GM21367 (cell line): ENCODE data around the gene FGFR2.

ENCODE experiments used
- ATAC-seq: cut with Tn5 transposase; IDR thresholded peaks from one replicate; pipeline ENCODE4 v1.9.1; 2021; ENCODE audit not compliant: unreplicated experiment

The FGFR2 gene

GRCh38 chr10:121592155-121592890 lies 5.9 kb downstream of the FGFR2 start:
- no peak for ATAC-seq

- no peak for ATAC-seq
These were observed 7.1 kb downstream of the FGFR2 start for GRCh38 chr10:121591186-121591585.

- ATAC-seq = no peak
These were observed 7.5 kb downstream of the FGFR2 start for GRCh38 chr10:121590772-121591171.

GRCh38 chr10:121589553-121589952 lies 8.7 kb downstream of the FGFR2 start:
- no peak for ATAC-seq

GRCh38 chr10:121583857-121584256 lies 14.4 kb downstream of the FGFR2 start:
- ATAC-seq = no peak

- no peak for ATAC-seq
These were observed 15.0 kb downstream of the FGFR2 start for GRCh38 chr10:121583258-121583657.

- ATAC-seq = no peak
These were observed 17.7 kb downstream of the FGFR2 start for GRCh38 chr10:121580276-121581116.

- ATAC-seq = no peak
These were observed 18.6 kb downstream of the FGFR2 start for GRCh38 chr10:121579656-121580055.

GRCh38 chr10:121578965-121579364 lies 19.3 kb downstream of the FGFR2 start:
- no peak for ATAC-seq

GRCh38 chr10:121578298-121578697 lies 19.9 kb downstream of the FGFR2 start:
- no peak for ATAC-seq

- ATAC-seq = no peak
These were observed 20.7 kb downstream of the FGFR2 start for GRCh38 chr10:121577568-121577967.

- ATAC-seq = no peak
These were observed 22.1 kb downstream of the FGFR2 start for GRCh38 chr10:121576139-121576538.

- ATAC-seq = no peak
These were observed 23.6 kb downstream of the FGFR2 start for GRCh38 chr10:121574519-121575166.

GRCh38 chr10:121573538-121573941 lies 24.7 kb downstream of the FGFR2 start:
- ATAC-seq = no peak

- no peak for ATAC-seq
These were observed 25.2 kb downstream of the FGFR2 start for GRCh38 chr10:121572859-121573537.

GRCh38 chr10:121570315-121570714 lies 27.9 kb downstream of the FGFR2 start:
- ATAC-seq = no peak

GRCh38 chr10:121568275-121568674 lies 30.0 kb downstream of the FGFR2 start:
- no peak for ATAC-seq

GRCh38 chr10:121567569-121567968 lies 30.7 kb downstream of the FGFR2 start:
- no peak for ATAC-seq

- ATAC-seq = no peak
These were observed 31.5 kb downstream of the FGFR2 start for GRCh38 chr10:121566755-121567154.

- no peak for ATAC-seq
These were observed 38.8 kb downstream of the FGFR2 start for GRCh38 chr10:121559326-121560026.

GRCh38 chr10:121558238-121558637 lies 40.0 kb downstream of the FGFR2 start:
- no peak for ATAC-seq
